ENCODE results near the gene MEIOSIN.
"Not testable (repeated sequence)": the region's sequence is repeated elsewhere in the genome, so short reads cannot be mapped to it uniquely, and the experiment has no call there.

The MEIOSIN gene

DNA sequence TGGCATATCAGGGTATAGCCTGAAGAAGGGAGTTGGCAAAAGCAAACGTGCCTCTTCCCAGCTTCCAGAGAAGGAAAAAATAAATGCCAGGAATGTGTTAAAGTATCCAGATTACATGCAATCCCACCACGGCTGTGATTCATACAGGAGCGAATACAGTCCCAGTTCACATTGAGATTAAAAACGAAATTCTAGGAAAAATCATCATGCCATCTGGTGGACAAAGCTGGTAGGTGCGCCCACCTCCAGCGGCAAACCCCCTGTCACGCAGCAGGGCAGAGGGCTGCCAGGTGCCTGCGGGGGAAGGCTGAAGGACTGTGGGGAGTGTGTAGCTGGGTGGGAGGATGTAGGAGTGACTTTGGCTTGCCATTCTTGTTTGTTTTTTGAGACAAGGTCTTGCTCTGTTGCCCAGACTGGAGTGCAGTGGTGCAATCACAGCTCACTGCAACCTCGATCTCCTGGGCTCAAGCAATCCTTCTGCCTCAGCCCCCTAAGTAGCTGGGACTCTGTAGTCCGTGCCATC lies 65.8 kb downstream of the MEIOSIN start:
- no peak overlapping the region for H3K4me2 ChIP-seq (ENCODE audit: insufficient read depth, low read length, poor library complexity, severe bottlenecking)
- H3K18ac ChIP-seq (ENCODE audit: low read length), result no peak overlapping the region
- H2BK5ac ChIP-seq (ENCODE audit: low read length), result no peak overlapping the region
- peaks cover 0 to 3% (median 0%) of the 10 kb centered on the region in 3 experiments for H3K27me3 ChIP-seq (ENCODE audit: control insufficient read depth in 3 of 3, insufficient read depth in 3 of 3, low read depth in 1 of 3, low read length in 3 of 3)
- no peak overlapping the region for H4K91ac ChIP-seq (ENCODE audit: low read depth, low read length, poor library complexity)
- H3K4me3 ChIP-seq (ENCODE audit: low read length in 2 of 2), result no peak overlapping the region
- no peak overlapping the region for H4K8ac ChIP-seq (ENCODE audit: low read depth, low read length)
- peaks cover 4 to 5% of the 10 kb centered on the region in 2 donors for H3K4me1 ChIP-seq (ENCODE audit: control insufficient read depth in 2 of 2, insufficient read depth in 1 of 2, low read depth in 1 of 2, low read length in 2 of 2)
- no peaks in the 10 kb centered on the region for H3K79me1 ChIP-seq (ENCODE audit: low read depth, low read length)
- H3K9ac ChIP-seq (ENCODE audit: low read depth, low read length, poor library complexity), result no peak overlapping the region
- H3K14ac ChIP-seq (ENCODE audit: low read length), result no peak overlapping the region
- no peak overlapping the region for H2AK5ac ChIP-seq (ENCODE audit: low read depth, low read length)
- H3K23ac ChIP-seq (ENCODE audit: low read depth, low read length, poor library complexity), result no peak overlapping the region
- H3K36me3 ChIP-seq (replicated peaks in 1 of 2; ENCODE audit: control insufficient read depth in 2 of 2, insufficient read depth in 2 of 2, low read length in 2 of 2), result no peaks in the 10 kb centered on the region
- H3K27ac ChIP-seq (replicated peaks; ENCODE audit: low read length), result no peak overlapping the region
- no CpG with 5 or more reads among the region's 10 CpGs for WGBS, 2 donors (ENCODE audit: extremely low coverage in 2 of 2, insufficient read length in 2 of 2, insufficient replicate concordance in 1 of 2)
- no peaks in the 10 kb centered on the region for H3K9me3 ChIP-seq (replicated peaks in 1 of 2; ENCODE audit: control insufficient read depth in 2 of 2, insufficient read depth in 1 of 2, low read depth in 1 of 2, low read length in 2 of 2)
- H2AFZ ChIP-seq (ENCODE audit: low read length), result peak overlapping the region; percentile 58
- no peak overlapping the region for H2BK15ac ChIP-seq (ENCODE audit: low read length)
- no peak overlapping the region for H3K4ac ChIP-seq (ENCODE audit: low read length)
- no peak for DNase-seq (ENCODE audit: low spot score)
- H2BK12ac ChIP-seq (ENCODE audit: low read length), result no peak overlapping the region
- no peak overlapping the region for H2BK120ac ChIP-seq (ENCODE audit: low read depth, low read length)

DNA sequence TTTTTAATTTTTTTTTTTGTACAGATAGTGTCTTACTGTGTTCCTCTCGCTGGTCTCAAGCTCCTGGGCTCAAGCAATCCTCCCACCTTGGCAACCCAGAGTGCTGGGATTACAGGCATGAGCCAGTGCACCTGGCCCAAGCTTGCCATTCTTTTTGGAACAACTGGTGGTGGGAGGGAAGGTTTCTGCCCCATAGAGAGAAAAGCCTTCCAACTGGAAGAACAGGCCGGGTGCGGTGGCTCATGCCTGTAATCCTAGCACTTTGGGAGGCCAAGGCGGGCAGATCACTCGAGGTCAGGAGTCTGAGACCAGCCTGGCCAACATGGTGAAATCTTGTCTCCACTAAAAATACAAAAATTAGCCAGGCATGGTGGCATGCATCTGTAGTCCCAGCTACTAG lies 66.3 kb downstream of the MEIOSIN start:
- not testable (repeated sequence) for H3K27ac ChIP-seq (replicated peaks; ENCODE audit: low read length)

DNA sequence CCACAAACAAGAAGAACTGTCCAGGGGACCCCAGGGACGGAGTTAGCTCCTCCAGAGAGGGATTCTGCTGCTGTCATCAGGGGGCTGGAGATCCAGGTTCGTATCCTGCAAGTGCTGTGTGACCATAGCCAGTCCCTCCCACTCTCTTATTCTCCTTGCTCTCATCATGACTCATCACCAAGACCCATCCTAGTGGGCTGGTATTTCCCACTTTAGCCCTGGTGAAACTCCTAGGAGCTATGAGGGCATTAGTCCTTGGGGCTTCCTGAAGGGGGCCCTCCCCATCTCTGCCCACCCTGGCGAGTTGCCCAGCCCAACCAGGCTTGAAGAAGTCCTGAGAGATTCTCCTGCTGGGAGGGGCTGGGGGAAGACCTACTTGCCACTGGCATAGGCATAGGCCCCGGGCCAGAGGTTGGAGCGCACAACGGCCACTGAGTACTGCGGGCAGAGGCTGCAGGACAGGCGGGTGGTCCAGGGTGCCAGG lies 66.9 kb downstream of the MEIOSIN start:
- no peak overlapping the region for H2BK15ac ChIP-seq (ENCODE audit: low read length)
- no peaks in the 10 kb centered on the region for H3K9me3 ChIP-seq (replicated peaks in 1 of 2; ENCODE audit: control insufficient read depth in 2 of 2, insufficient read depth in 1 of 2, low read depth in 1 of 2, low read length in 2 of 2)
- peak overlapping the region; percentile 60 for H3K9ac ChIP-seq (ENCODE audit: low read depth, low read length, poor library complexity)
- peak overlapping the region; percentile 65 for H3K23ac ChIP-seq (ENCODE audit: low read depth, low read length, poor library complexity)
- peak overlapping the region; percentile 84 for H2AK5ac ChIP-seq (ENCODE audit: low read depth, low read length)
- H3K36me3 ChIP-seq (replicated peaks in 1 of 2; ENCODE audit: control insufficient read depth in 2 of 2, insufficient read depth in 2 of 2, low read length in 2 of 2), result no peaks in the 10 kb centered on the region
- H3K18ac ChIP-seq (ENCODE audit: low read length), result peak overlapping the region; percentile 71
- H4K91ac ChIP-seq (ENCODE audit: low read depth, low read length, poor library complexity), result no peak overlapping the region
- no peak overlapping the region for H3K4ac ChIP-seq (ENCODE audit: low read length)
- no peak overlapping the region for H3K27ac ChIP-seq (replicated peaks; ENCODE audit: low read length)
- no peaks in the 10 kb centered on the region for H3K79me1 ChIP-seq (ENCODE audit: low read depth, low read length)
- H3K14ac ChIP-seq (ENCODE audit: low read length), result peak overlapping the region; percentile 56
- no peak overlapping the region for H2AFZ ChIP-seq (ENCODE audit: low read length)
- no peak overlapping the region for H2BK5ac ChIP-seq (ENCODE audit: low read length)
- H4K8ac ChIP-seq (ENCODE audit: low read depth, low read length), result peak overlapping the region; percentile 43
- peak overlapping the region; percentile 84 for H2BK12ac ChIP-seq (ENCODE audit: low read length)
- no peak overlapping the region for H3K4me2 ChIP-seq (ENCODE audit: insufficient read depth, low read length, poor library complexity, severe bottlenecking)
- H2BK120ac ChIP-seq (ENCODE audit: low read depth, low read length), result peak overlapping the region; percentile 2
- H3K27me3 ChIP-seq (ENCODE audit: control insufficient read depth in 3 of 3, insufficient read depth in 3 of 3, low read depth in 1 of 3, low read length in 3 of 3), result peaks cover 0 to 3% (median 0%) of the 10 kb centered on the region in 3 experiments
- no peak overlapping the region for H3K4me3 ChIP-seq (ENCODE audit: low read length in 2 of 2)
- peaks cover 4 to 5% of the 10 kb centered on the region in 2 donors for H3K4me1 ChIP-seq (ENCODE audit: control insufficient read depth in 2 of 2, insufficient read depth in 1 of 2, low read depth in 1 of 2, low read length in 2 of 2)
- DNase-seq (ENCODE audit: low spot score), result no peak
- no CpG with 5 or more reads among the region's 8 CpGs for WGBS, 2 donors (ENCODE audit: extremely low coverage in 2 of 2, insufficient read length in 2 of 2, insufficient replicate concordance in 1 of 2)

More for the DNA sequence above, 66.3 kb downstream of the MEIOSIN start:
- H3K23ac ChIP-seq (ENCODE audit: low read depth, low read length, poor library complexity); H2BK12ac ChIP-seq (ENCODE audit: low read length); H3K36me3 ChIP-seq (replicated peaks in 1 of 2; ENCODE audit: control insufficient read depth in 2 of 2, insufficient read depth in 2 of 2, low read length in 2 of 2); H3K27me3 ChIP-seq (ENCODE audit: control insufficient read depth in 3 of 3, insufficient read depth in 3 of 3, low read depth in 1 of 3, low read length in 3 of 3); H2AFZ ChIP-seq (ENCODE audit: low read length); H2BK15ac ChIP-seq (ENCODE audit: low read length); H4K8ac ChIP-seq (ENCODE audit: low read depth, low read length); H3K4ac ChIP-seq (ENCODE audit: low read length); H2AK5ac ChIP-seq (ENCODE audit: low read depth, low read length); H3K18ac ChIP-seq (ENCODE audit: low read length); H2BK5ac ChIP-seq (ENCODE audit: low read length); H4K91ac ChIP-seq (ENCODE audit: low read depth, low read length, poor library complexity); H3K9ac ChIP-seq (ENCODE audit: low read depth, low read length, poor library complexity); H3K4me1 ChIP-seq (ENCODE audit: control insufficient read depth in 2 of 2, insufficient read depth in 1 of 2, low read depth in 1 of 2, low read length in 2 of 2); H3K9me3 ChIP-seq (replicated peaks in 1 of 2; ENCODE audit: control insufficient read depth in 2 of 2, insufficient read depth in 1 of 2, low read depth in 1 of 2, low read length in 2 of 2); H3K4me2 ChIP-seq (ENCODE audit: insufficient read depth, low read length, poor library complexity, severe bottlenecking); H3K14ac ChIP-seq (ENCODE audit: low read length); H2BK120ac ChIP-seq (ENCODE audit: low read depth, low read length); H3K4me3 ChIP-seq (ENCODE audit: low read length in 2 of 2); H3K79me1 ChIP-seq (ENCODE audit: low read depth, low read length); DNase-seq (ENCODE audit: low spot score): not testable (repeated sequence)
- no CpG with 5 or more reads among the region's 5 CpGs for WGBS, 2 donors (ENCODE audit: extremely low coverage in 2 of 2, insufficient read length in 2 of 2, insufficient replicate concordance in 1 of 2)

DNA sequence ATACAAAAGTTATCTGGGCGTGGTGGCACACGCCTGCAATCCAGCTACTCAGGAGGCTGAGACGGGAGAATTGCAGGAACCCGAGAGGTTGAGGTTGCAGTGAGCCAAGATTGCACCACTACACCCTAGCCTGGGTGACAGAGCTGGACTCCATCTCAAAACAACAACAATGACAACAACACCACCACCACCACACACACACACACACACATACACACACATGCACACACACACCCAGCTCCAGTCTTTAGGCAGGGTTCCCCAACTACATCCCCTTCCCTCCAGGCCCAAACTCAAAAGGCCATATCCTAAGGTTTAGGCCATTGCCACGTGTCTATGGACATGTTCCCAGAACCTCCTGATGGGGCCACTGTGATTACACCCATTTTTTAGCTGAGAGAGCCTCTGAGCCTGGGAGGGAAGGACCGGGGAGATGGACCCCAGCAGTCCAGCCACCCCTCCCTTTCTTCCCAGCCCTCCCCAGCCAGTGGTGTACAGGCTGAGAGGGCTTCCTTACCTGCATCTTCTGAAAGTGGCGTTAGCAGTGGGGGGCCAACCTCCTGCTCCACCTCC lies 68.5 kb downstream of the MEIOSIN start:
- no peak overlapping the region for H3K4ac ChIP-seq (ENCODE audit: low read length)
- peak overlapping the region; percentile 50 for H3K9ac ChIP-seq (ENCODE audit: low read depth, low read length, poor library complexity)
- H3K14ac ChIP-seq (ENCODE audit: low read length), result peak overlapping the region; percentile 56
- peak overlapping the region; percentile 59 for H3K18ac ChIP-seq (ENCODE audit: low read length)
- peaks cover 4 to 5% of the 10 kb centered on the region in 2 donors for H3K4me1 ChIP-seq (ENCODE audit: control insufficient read depth in 2 of 2, insufficient read depth in 1 of 2, low read depth in 1 of 2, low read length in 2 of 2)
- peak overlapping the region; percentile 96 for H2AK5ac ChIP-seq (ENCODE audit: low read depth, low read length)
- H2AFZ ChIP-seq (ENCODE audit: low read length), result no peak overlapping the region
- peak overlapping the region in 1 of 2 donors; percentile 5 for H3K4me3 ChIP-seq (ENCODE audit: low read length in 2 of 2)
- H3K9me3 ChIP-seq (replicated peaks in 1 of 2; ENCODE audit: control insufficient read depth in 2 of 2, insufficient read depth in 1 of 2, low read depth in 1 of 2, low read length in 2 of 2), result peaks cover 0 to 4% of the 10 kb centered on the region in 2 donors
- peaks cover 0 to 3% (median 0%) of the 10 kb centered on the region in 3 experiments for H3K27me3 ChIP-seq (ENCODE audit: control insufficient read depth in 3 of 3, insufficient read depth in 3 of 3, low read depth in 1 of 3, low read length in 3 of 3)
- H2BK12ac ChIP-seq (ENCODE audit: low read length), result peak overlapping the region; percentile 63
- H2BK120ac ChIP-seq (ENCODE audit: low read depth, low read length), result peak overlapping the region; percentile 18
- H3K23ac ChIP-seq (ENCODE audit: low read depth, low read length, poor library complexity), result no peak overlapping the region
- no peaks in the 10 kb centered on the region for H3K36me3 ChIP-seq (replicated peaks in 1 of 2; ENCODE audit: control insufficient read depth in 2 of 2, insufficient read depth in 2 of 2, low read length in 2 of 2)
- H2BK5ac ChIP-seq (ENCODE audit: low read length), result no peak overlapping the region
- peak overlapping the region; percentile 85 for H2BK15ac ChIP-seq (ENCODE audit: low read length)
- no CpG with 5 or more reads among the region's 7 CpGs for WGBS, 2 donors (ENCODE audit: extremely low coverage in 2 of 2, insufficient read length in 2 of 2, insufficient replicate concordance in 1 of 2)
- H4K91ac ChIP-seq (ENCODE audit: low read depth, low read length, poor library complexity), result no peak overlapping the region
- H3K79me1 ChIP-seq (ENCODE audit: low read depth, low read length), result no peaks in the 10 kb centered on the region
- H4K8ac ChIP-seq (ENCODE audit: low read depth, low read length), result no peak overlapping the region
- no peak for DNase-seq (ENCODE audit: low spot score)
- H3K4me2 ChIP-seq (ENCODE audit: insufficient read depth, low read length, poor library complexity, severe bottlenecking), result no peak overlapping the region
- H3K27ac ChIP-seq (replicated peaks; ENCODE audit: low read length), result no peak overlapping the region
